Mesendoderm (in vitro differentiated cells): ENCODE results near the gene SLC4A4.

Source experiments
- DNase-seq: peaks from one replicate; pipeline ENCODE4 v3.0.0; 2013
- H2AK5ac ChIP-seq: 2 replicates; pipeline ENCODE4 v1.6.1; 2013; ENCODE audit warnings: low read length, inconsistent platforms
- H2BK120ac ChIP-seq: 2 replicates; pipeline ENCODE4 v1.6.1; 2013; ENCODE audit warnings: low read depth, mild to moderate bottlenecking, low read length, moderate library complexity, mixed read lengths
- H2BK15ac ChIP-seq: replicated peaks from 2 replicates; pipeline ENCODE4 v1.6.1; 2013; ENCODE audit warnings: low read depth, mild to moderate bottlenecking, moderate library complexity
- H2BK5ac ChIP-seq: 2 replicates; pipeline ENCODE4 v1.6.1; 2013; ENCODE audit warnings: low read length, inconsistent platforms
- H3K18ac ChIP-seq: 2 replicates; pipeline ENCODE4 v1.6.1; 2013; ENCODE audit warnings: mild to moderate bottlenecking, low read length, mixed read lengths
- H3K23ac ChIP-seq: one replicate; pipeline ENCODE4 v1.6.1; 2013; ENCODE audit warnings: low read length
- H3K27ac ChIP-seq: 2 replicates; pipeline ENCODE4 v1.5.1; 2013; ENCODE audit warnings: low read depth, mild to moderate bottlenecking, inconsistent platforms, low read length, moderate library complexity
- H3K27me3 ChIP-seq: 2 replicates; pipeline ENCODE4 v1.6.1; 2013; ENCODE audit warnings: low read length, control low read depth, mild to moderate bottlenecking, inconsistent platforms; ENCODE audit not compliant: insufficient read depth, poor library complexity
- H3K36me3 ChIP-seq: 2 replicates; pipeline ENCODE4 v1.6.1; 2013; ENCODE audit warnings: low read length, inconsistent platforms; ENCODE audit not compliant: control insufficient read depth, insufficient read depth
- H3K4ac ChIP-seq: one replicate; pipeline ENCODE4 v1.6.1; 2013; ENCODE audit warnings: low read depth, mild to moderate bottlenecking, low read length, moderate library complexity
- H3K4me1 ChIP-seq: 2 replicates; pipeline ENCODE4 v1.6.1; 2013; ENCODE audit warnings: low read depth, low read length, inconsistent platforms; ENCODE audit not compliant: control insufficient read depth
- H3K4me2 ChIP-seq: 2 replicates; pipeline ENCODE4 v1.6.1; 2013; ENCODE audit warnings: low read length
- H3K4me3 ChIP-seq: 2 replicates; pipeline ENCODE4 v1.5.1; 2013; ENCODE audit warnings: mild to moderate bottlenecking, low read length
- H3K56ac ChIP-seq: one replicate; pipeline ENCODE4 v1.6.1; 2013; ENCODE audit warnings: low read length
- H3K79me1 ChIP-seq: 2 replicates; pipeline ENCODE4 v1.6.1; 2013; ENCODE audit warnings: low read length, inconsistent platforms
- H3K79me2 ChIP-seq: 2 replicates; pipeline ENCODE4 v1.6.1; 2013; ENCODE audit warnings: mild to moderate bottlenecking, low read length; ENCODE audit not compliant: control insufficient read depth, insufficient read depth
- H3K9ac ChIP-seq: 2 replicates; pipeline ENCODE4 v1.6.1; 2013; ENCODE audit warnings: low read length, inconsistent platforms
- H4K5ac ChIP-seq: one replicate; pipeline ENCODE4 v1.6.1; 2013; ENCODE audit warnings: low read length
- H4K8ac ChIP-seq: one replicate; pipeline ENCODE4 v1.6.1; 2013; ENCODE audit warnings: low read depth, mild to moderate bottlenecking, control low read depth, low read length, moderate library complexity
- WGBS: extraction: QIAGEN DNeasy Blood & Tissue Kit; methylation state at CpG from one replicate; pipeline ENCODE4 v1.1.7; 2013; ENCODE audit warnings: low lambda C conversion rate, missing lambda C conversion rate; ENCODE audit not compliant: insufficient coverage; ENCODE audit errors: extremely low coverage; 5-methylcytosine and 5-hydroxymethylcytosine counted together

SLC4A4 gene

DNA sequence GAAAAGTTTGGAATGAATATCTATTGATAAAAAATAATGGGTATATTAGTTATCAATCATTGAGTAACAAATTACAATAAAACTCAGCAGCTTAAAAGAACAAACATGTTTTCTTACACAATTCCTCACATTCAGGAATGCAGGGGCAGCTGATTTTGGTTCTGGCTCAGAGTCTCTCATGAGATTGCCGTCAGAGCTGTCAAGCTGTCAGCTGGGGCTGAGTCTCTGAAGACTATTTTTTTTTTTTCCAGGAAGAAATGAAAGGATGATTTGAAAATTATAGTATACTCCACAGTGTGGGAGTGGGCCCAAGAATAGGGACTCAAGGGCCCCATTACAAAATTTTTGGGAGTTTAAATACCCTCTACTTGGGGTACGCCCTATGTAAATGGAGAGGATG is 226.0 kb downstream of the SLC4A4 start:
- Histone ChIP-seq H3K4me2 (no peak overlapping the region), H3K79me2 (no peaks in the 10 kb centered on the region), H3K27ac (no peak overlapping the region), H2AK5ac (no peak overlapping the region), H3K56ac (no peak overlapping the region), H3K79me1 (no peaks in the 10 kb centered on the region), H3K18ac (no peak overlapping the region), H3K36me3 (no peaks in the 10 kb centered on the region), H3K4me3 (no peak overlapping the region), H3K9ac (no peak overlapping the region), H3K4me1 (peaks cover 3% of the 10 kb centered on the region), H2BK120ac (no peak overlapping the region), H2BK5ac (no peak overlapping the region), H2BK15ac (no peak overlapping the region), H3K27me3 (no peaks in the 10 kb centered on the region), H3K4ac (no peak overlapping the region), H3K23ac (no peak overlapping the region), H4K5ac (no peak overlapping the region), H4K8ac (no peak overlapping the region)
- DNase-seq: peak; percentile 52
- WGBS: no CpG with 5 or more reads among the region's 2 CpGs

- Histone ChIP-seq H3K56ac (no peak overlapping the region), H2BK15ac (no peak overlapping the region), H3K4me1 (peaks cover 3% of the 10 kb centered on the region), H4K5ac (no peak overlapping the region), H3K27me3 (no peaks in the 10 kb centered on the region), H3K4me3 (no peak overlapping the region), H3K79me1 (no peaks in the 10 kb centered on the region), H2BK5ac (no peak overlapping the region), H4K8ac (no peak overlapping the region), H2AK5ac (no peak overlapping the region), H3K36me3 (no peaks in the 10 kb centered on the region), H3K23ac (no peak overlapping the region), H2BK120ac (no peak overlapping the region), H3K4ac (no peak overlapping the region), H3K4me2 (no peak overlapping the region), H3K27ac (no peak overlapping the region), H3K18ac (no peak overlapping the region), H3K9ac (no peak overlapping the region), H3K79me2 (no peaks in the 10 kb centered on the region)
- DNase-seq: peak; percentile 71
- no CpG with 5 or more reads among the region's 3 CpGs for WGBS
These were observed 228.0 kb downstream of the SLC4A4 start for GRCh38 chr4:71566856-71567255.

- H2AK5ac ChIP-seq: no peak overlapping the region
- no peak overlapping the region for H3K18ac ChIP-seq
- H3K56ac ChIP-seq: peak overlapping the region; percentile 12
- peak; percentile 30 for DNase-seq
- H3K9ac ChIP-seq: no peak overlapping the region
- peaks cover 3% of the 10 kb centered on the region for H3K4me1 ChIP-seq
- H3K36me3 ChIP-seq: no peaks in the 10 kb centered on the region
- H3K4me2 ChIP-seq: no peak overlapping the region
- H3K27ac ChIP-seq: peak overlapping the region; percentile 32
- H2BK120ac ChIP-seq: no peak overlapping the region
- no peak overlapping the region for H4K8ac ChIP-seq
- no peak overlapping the region for H3K4ac ChIP-seq
- H4K5ac ChIP-seq: no peak overlapping the region
- no peaks in the 10 kb centered on the region for H3K79me2 ChIP-seq
- H3K79me1 ChIP-seq: no peaks in the 10 kb centered on the region
- no peak overlapping the region for H3K23ac ChIP-seq
- no peak overlapping the region for H2BK5ac ChIP-seq
- no peaks in the 10 kb centered on the region for H3K27me3 ChIP-seq
- peak overlapping the region; percentile 19 for H2BK15ac ChIP-seq
- no CpG with 5 or more reads among the region's 1 CpG for WGBS
- H3K4me3 ChIP-seq: no peak overlapping the region
These were observed 229.3 kb downstream of the SLC4A4 start for GRCh38 chr4:71568131-71568530.

GRCh38 chr4:71570492-71570891 is 231.7 kb downstream of the SLC4A4 start:
- Histone ChIP-seq H4K8ac (peak overlapping the region; percentile 65), H3K27me3 (no peaks in the 10 kb centered on the region), H3K27ac (no peak overlapping the region), H3K18ac (no peak overlapping the region), H2AK5ac (no peak overlapping the region), H3K79me1 (no peaks in the 10 kb centered on the region), H3K4me3 (no peak overlapping the region), H3K36me3 (no peaks in the 10 kb centered on the region), H3K23ac (no peak overlapping the region), H3K9ac (no peak overlapping the region), H4K5ac (no peak overlapping the region), H3K4me2 (no peak overlapping the region), H3K4me1 (peaks cover 3% of the 10 kb centered on the region), H3K4ac (no peak overlapping the region), H2BK15ac (no peak overlapping the region), H2BK120ac (peak overlapping the region; percentile 45), H3K56ac (no peak overlapping the region), H3K79me2 (no peaks in the 10 kb centered on the region), H2BK5ac (no peak overlapping the region)
- WGBS: no CpG with 5 or more reads among the region's 3 CpGs
- DNase-seq: no peak

- Histone ChIP-seq H3K56ac (no peak overlapping the region), H4K8ac (no peak overlapping the region), H3K36me3 (no peaks in the 10 kb centered on the region), H3K23ac (no peak overlapping the region), H3K79me2 (no peaks in the 10 kb centered on the region), H3K27me3 (no peaks in the 10 kb centered on the region), H4K5ac (no peak overlapping the region), H2BK5ac (peak overlapping the region; percentile 19), H3K79me1 (no peaks in the 10 kb centered on the region), H3K9ac (no peak overlapping the region), H3K18ac (no peak overlapping the region), H3K27ac (no peak overlapping the region), H2AK5ac (no peak overlapping the region), H3K4me1 (peaks cover 3% of the 10 kb centered on the region), H2BK15ac (no peak overlapping the region), H3K4me2 (no peak overlapping the region), H3K4ac (no peak overlapping the region), H3K4me3 (no peak overlapping the region), H2BK120ac (no peak overlapping the region)
- no CpG with 5 or more reads among the region's 3 CpGs for WGBS
- no peak for DNase-seq
These were observed 232.5 kb downstream of the SLC4A4 start for GRCh38 chr4:71571346-71571745.

DNA sequence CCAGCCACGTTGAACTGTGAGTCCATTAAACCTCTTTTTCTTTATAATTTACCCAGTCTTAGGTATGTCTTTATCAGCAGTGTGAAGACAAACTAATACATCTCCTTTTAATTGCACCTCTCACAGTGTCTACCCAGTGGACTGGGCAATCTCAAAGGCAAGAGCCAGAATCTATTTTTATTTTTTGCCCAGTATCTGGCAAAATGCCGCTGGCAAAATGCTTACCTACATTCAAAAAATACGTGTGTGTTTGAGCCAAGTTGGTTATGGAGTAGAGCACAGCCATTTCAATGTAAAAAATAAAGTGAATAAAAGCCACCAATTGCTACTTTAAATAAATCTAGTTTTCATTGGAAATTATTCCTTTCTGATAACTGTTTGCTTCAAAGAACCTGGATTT is 245.2 kb downstream of the SLC4A4 start:
- Histone ChIP-seq H2BK15ac (no peak overlapping the region), H3K4me1 (no peaks in the 10 kb centered on the region), H3K56ac (no peak overlapping the region), H3K79me1 (no peaks in the 10 kb centered on the region), H2AK5ac (no peak overlapping the region), H3K9ac (no peak overlapping the region), H4K5ac (no peak overlapping the region), H3K36me3 (no peaks in the 10 kb centered on the region), H3K27me3 (no peaks in the 10 kb centered on the region), H2BK120ac (no peak overlapping the region), H3K79me2 (no peaks in the 10 kb centered on the region), H3K4me3 (no peak overlapping the region), H4K8ac (no peak overlapping the region), H3K23ac (no peak overlapping the region), H2BK5ac (no peak overlapping the region), H3K27ac (no peak overlapping the region), H3K4ac (no peak overlapping the region), H3K4me2 (no peak overlapping the region), H3K18ac (no peak overlapping the region)
- no CpG with 5 or more reads among the region's 3 CpGs for WGBS
- DNase-seq: no peak
